Measurements from ENCODE around the gene TTLL1.

The TTLL1 gene

GRCh38 chr22:43088984-43089717 is at the start of gene TTLL1:
TTLL1 (minus strand) TSS chr22:43089391; CDS start chr22:43075586, 13,805 bp downstream.
- H3K4me3 ChIP-seq (ENCODE audit: low read depth, low read length), result peak within 1 kb of the TSS; percentile 81

GRCh38 chr22:43136801-43137200 is 47.6 kb upstream of the TTLL1 start:
- no peak overlapping the region for H3K4me3 ChIP-seq (ENCODE audit: low read depth, low read length)

- no peak overlapping the region for H3K4me3 ChIP-seq (ENCODE audit: low read depth, low read length)
Observed at GRCh38 chr22:43136255-43136654, 47.1 kb upstream of the TTLL1 start.

DNA sequence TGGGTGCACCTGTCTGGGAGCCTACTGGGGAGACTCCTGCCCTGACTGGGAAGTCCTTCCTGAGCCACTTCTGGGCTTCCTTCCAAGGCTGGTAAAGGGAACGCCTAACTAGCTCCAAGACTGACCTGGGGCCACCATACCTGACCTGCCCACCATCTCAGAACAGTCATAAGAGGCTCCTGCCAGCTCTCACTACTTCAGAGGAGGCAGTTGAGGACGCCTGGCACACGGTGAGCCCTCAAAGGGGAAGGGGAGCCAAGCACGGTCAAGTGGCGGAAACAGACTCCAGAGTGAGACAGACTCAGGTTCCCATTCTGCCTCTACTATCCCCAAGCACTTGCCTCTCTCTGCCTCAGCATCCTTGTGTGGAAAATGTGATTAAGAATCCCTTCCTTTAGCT is 46.4 kb upstream of the TTLL1 start:
- no peak overlapping the region for H3K4me3 ChIP-seq (ENCODE audit: low read depth, low read length)

DNA sequence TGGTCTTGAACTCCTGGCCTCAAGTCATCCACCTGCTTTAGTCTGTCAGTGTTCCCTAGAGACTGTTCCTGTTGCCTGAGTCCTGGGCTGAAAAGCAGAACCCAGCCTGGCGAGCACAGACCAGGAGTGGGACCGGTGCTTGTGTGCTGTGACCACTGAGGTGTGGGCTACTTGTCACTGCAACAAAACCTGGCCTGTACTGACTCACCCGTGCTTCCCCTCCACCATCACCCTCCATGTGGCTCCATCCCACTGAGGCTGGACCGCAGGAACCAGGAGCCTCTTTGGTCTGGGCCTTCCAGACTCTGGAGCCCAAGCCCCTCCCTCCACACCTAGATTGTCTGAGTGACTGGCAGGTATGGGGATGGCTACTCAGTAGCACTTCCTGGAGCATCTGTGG is 45.4 kb upstream of the TTLL1 start:
- no peak overlapping the region for H3K4me3 ChIP-seq (ENCODE audit: low read depth, low read length)

DNA sequence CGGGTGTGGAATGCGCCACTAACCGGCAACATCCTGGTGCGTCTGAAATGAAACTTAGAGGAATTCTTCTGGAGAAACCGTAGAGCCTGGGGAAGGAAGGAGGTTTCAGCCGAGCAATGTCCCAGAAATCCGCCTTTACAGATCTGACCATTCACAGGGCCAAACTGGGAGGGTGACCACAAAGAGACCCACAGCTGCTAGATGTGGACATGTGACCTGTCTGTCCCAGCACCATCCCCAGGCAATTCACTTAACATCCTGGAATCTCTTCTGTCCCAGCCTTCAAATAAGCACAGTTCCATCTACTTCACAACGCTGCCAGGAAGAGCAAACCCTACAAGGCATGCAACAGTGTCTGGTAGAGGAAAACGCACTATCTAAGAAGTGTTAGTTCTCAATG is 44.2 kb upstream of the TTLL1 start:
- no peak overlapping the region for H3K4me3 ChIP-seq (ENCODE audit: low read depth, low read length)

DNA sequence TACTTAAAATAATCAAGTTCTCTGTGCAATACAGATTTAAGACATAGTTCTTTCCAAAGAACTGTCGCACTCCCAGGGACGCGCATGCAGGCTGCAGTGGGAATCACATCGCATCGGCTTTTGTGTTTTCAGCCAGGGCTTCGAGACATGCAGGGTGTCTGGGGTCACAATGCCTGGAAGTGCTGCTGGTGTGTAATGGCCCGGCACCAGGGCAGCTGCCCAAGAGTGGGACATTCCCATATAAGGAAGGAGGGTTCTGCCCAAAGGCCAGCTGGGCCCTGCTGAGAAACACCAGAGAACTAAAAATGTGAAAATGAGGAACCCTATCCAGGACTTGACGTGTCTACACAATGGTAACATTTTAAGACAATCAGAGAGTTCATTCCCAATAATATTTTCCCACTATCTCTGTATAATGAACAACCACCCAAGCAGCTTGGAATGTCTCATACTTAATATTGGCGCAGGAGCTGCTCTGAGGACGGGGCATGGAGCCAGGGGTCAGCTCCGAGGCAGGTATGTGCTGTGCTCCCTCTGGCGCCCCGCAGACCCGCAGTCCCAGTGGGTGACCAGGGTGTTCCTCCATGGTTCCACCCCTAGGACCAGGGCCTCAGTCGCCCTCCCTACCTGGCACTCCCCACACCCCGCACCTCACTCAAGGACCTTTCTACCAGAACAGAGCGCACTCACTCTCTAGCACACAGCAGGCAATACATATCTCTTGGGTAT is 42.7 kb upstream of the TTLL1 start:
- H3K4me3 ChIP-seq (ENCODE audit: low read depth, low read length), result no peak overlapping the region

GRCh38 chr22:43129426-43130425 is 40.5 kb upstream of the TTLL1 start:
- no peak overlapping the region for H3K4me3 ChIP-seq (ENCODE audit: low read depth, low read length)

GRCh38 chr22:43128928-43129424 is 39.8 kb upstream of the TTLL1 start:
- no peak overlapping the region for H3K4me3 ChIP-seq (ENCODE audit: low read depth, low read length)

DNA sequence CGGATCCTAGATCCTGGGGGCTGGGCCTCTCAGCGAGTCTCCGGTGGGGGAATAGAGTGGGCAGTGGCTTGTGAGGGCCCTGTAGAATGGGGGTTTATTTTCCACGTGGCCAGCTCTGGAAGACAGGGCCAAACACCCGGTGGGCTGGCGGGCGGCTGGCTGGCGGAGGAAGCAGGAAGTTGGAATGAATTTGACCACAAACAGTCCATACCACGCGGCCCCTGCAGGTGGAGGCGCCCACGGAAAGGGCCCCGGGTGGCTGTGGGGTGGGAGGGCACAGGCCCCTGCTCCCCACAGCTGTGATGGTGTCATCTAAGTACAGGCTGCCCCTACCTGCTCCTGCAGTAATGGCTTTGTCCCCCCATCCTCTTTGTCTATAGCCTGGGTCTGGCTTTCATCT is 38.9 kb upstream of the TTLL1 start:
- H3K4me3 ChIP-seq (ENCODE audit: low read depth, low read length), result no peak overlapping the region

DNA sequence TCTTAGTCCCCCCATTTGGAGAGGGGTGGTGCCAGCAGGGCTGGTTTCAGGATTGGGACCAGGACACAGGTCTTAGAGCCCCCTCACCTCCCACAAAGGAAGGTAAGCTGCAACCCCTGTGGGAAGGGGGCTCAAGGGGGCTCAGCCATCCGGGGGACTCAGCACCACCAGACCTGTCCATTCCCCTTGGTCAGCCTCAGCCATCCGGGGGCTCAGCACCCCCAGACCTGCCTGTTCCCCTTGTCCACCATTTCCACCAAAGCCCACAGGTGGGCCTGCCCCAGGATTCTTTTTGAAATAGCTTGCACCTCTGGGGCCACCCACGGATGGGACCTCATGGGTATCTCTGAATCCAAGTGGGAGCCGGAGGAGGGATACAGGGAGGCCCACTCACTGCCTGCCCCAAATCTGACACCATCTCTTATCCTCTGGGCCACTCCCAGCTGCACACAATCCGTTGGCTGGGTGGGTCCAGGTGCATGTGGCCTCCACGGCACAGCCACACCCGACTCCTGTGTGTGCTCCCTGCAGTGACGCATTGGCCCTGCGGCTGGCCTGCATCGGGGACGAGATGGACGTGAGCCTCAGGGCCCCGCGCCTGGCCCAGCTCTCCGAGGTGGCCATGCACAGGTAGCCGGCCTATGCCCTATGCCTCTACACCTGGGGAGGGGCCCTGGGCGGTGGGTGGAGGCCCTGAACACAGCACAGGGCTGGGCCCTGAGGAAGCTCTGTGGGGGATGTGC is 38.1 kb upstream of the TTLL1 start:
- H3K4me3 ChIP-seq (ENCODE audit: low read depth, low read length), result no peak overlapping the region

GRCh38 chr22:43126501-43127165 is 37.4 kb upstream of the TTLL1 start:
- H3K4me3 ChIP-seq (ENCODE audit: low read depth, low read length), result no peak overlapping the region

DNA sequence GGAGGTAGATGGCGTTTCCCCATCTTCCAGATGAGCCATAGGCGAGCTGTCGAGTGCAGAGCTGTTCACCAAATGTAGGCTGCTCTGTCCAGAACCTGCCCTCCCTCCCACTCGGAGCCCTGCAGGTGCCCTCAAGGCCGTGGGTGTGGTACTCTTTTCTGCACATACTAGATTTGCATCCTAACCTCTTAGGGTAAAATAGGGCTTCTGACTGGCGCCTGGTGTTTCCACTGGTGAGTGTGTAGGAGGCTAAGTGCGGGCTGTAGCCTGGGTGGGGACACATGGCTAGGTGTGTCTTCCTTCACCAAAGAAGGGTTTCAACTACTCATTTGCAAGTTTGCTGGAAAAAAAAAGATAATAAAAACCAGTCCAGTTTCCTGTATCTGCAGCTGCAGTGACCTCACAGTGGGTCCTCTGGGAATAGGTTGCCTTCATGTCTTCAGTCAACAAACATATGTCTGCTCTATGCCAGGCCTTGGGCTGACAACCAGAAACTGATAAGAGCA is 29.8 kb upstream of the TTLL1 start:
- no peak overlapping the region for H3K4me3 ChIP-seq (ENCODE audit: low read depth, low read length)

GRCh38 chr22:43118024-43118849 is 29.0 kb upstream of the TTLL1 start:
- no peak overlapping the region for H3K4me3 ChIP-seq (ENCODE audit: low read depth, low read length)

DNA sequence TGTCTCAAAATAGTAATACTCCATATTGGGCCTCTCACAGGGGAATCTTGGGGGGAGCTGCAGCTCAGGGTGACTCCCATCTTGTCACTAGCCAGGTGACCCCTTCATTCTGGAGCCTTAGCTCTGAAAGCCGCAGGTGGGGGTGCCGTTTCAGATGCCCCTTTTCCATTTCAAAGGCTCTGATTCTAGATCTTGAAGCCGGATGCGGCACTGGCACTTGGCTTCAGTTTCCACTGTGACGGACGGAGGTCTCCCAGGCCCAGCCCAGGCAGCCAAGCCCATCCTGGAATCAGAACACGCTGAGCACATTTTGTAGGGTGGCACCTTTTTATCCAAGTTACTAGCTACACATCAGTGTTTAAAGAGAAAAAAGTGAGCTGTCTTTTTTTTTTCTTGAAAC is 27.7 kb upstream of the TTLL1 start:
- H3K4me3 ChIP-seq (ENCODE audit: low read depth, low read length), result no peak overlapping the region

DNA sequence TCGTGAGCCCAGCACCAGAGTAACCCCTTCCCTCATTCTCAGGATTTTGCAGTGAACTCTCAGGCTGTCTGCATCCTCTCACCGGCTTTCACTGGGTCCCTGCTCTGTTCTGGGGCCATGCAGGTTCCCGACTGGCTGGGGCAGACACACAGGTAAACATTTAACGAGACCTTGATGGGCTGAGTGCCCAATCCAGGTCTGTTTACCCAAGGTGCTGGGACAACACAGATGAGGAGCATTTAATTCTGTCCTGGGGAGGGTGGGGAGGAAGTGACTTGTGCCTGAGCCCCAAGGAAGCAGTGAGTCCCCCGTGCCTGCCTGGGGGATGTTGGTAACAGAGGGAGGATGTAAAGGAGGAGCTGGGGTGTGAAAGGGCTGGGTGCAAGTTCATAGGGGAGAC is 25.8 kb upstream of the TTLL1 start:
- H3K4me3 ChIP-seq (ENCODE audit: low read depth, low read length), result no peak overlapping the region

DNA sequence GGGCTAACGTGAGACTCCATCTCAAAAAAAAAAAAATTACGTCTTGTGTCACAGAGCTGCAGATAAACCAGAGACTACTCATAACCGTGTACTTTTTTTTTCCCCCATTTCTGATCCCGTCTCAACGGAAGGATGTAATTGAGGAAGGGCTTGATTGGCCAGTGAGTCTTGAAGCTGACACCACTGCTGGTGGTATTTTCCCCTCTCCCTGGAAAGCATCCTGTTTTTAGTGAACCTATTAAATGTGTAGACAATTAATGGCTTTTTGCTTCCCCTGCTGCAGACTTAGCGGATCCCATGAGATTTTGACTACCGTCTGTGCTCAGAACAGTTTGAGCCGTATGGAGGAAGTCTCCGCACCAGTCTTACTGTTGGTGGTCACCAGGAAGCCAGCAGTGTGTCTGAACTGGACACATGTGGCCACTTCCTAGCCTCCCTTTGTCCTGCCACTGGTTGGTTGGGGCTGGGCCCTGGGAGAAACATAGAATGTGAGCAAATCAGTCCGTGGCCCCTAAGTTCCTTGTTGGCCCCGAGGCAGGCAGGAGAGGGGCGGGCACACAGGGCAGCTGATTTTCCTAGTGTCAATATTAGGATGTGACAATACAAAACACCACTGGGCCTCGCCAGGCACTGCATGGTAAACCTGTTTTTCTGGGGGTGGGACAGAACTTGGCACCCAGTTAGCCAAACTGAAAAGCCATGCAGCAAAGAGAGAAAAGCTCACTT is 24.5 kb upstream of the TTLL1 start:
- H3K4me3 ChIP-seq (ENCODE audit: low read depth, low read length), result no peak overlapping the region

- peak overlapping the region; percentile 60 for H3K4me3 ChIP-seq (ENCODE audit: low read depth, low read length)
Observed at GRCh38 chr22:43110927-43111623, 21.9 kb upstream of the TTLL1 start.

All from iPS-11a (cell line).